MM.1S (cell line): ENCODE results near the gene RSBN1L.
A peak's percentile ranks its signal among the peaks of the same experiment; 100 is the strongest.

Experiments used
- DNase-seq: peaks from one replicate; pipeline ENCODE4 v3.0.0-alpha.2; 2015
- H2AFZ ChIP-seq: fragments of 300-600 bp; sonication (generic); 2 replicates; pipeline ENCODE4 v1.6.0; 2016; ENCODE audit warnings: antibody characterized with exemption, low read length
- H3F3A ChIP-seq: fragments of 300-600 bp; sonication (generic); 2 replicates; pipeline ENCODE4 v1.6.1; 2016; ENCODE audit warnings: mild to moderate bottlenecking, antibody characterized with exemption, low read length, moderate library complexity, mixed read lengths; ENCODE audit not compliant: insufficient read depth
- H3K27ac ChIP-seq: fragments of 300-600 bp; sonication (generic); 2 replicates; pipeline ENCODE4 v1.5.1; 2016; ENCODE audit warnings: mild to moderate bottlenecking, low read length
- H3K27me3 ChIP-seq: fragments of 300-600 bp; sonication (generic); replicated peaks from 2 replicates; pipeline ENCODE4 v1.6.0; 2016; ENCODE audit warnings: low read length; ENCODE audit not compliant: insufficient read depth
- H3K36me3 ChIP-seq: fragments of 300-600 bp; sonication (generic); replicated peaks from 2 replicates; pipeline ENCODE4 v1.6.1; 2016; ENCODE audit warnings: mild to moderate bottlenecking, low read length, mixed read lengths; ENCODE audit not compliant: insufficient read depth
- H3K4me1 ChIP-seq: fragments of 300-600 bp; sonication (generic); 2 replicates; pipeline ENCODE4 v1.6.1; 2016; ENCODE audit warnings: low read length, mixed read lengths
- H3K4me2 ChIP-seq: fragments of 300-600 bp; sonication (generic); 2 replicates; pipeline ENCODE4 v1.6.0; 2016; ENCODE audit warnings: low read depth, low read length
- H3K4me3 ChIP-seq: fragments of 300-600 bp; sonication (generic); 2 replicates; pipeline ENCODE4 v1.5.1; 2016; ENCODE audit warnings: low read length, mixed read lengths
- H3K79me2 ChIP-seq: fragments of 300-600 bp; sonication (generic); 2 replicates; pipeline ENCODE4 v1.6.1; 2016; ENCODE audit warnings: mixed run types, low read length, mixed read lengths
- H3K9ac ChIP-seq: fragments of 300-600 bp; sonication (generic); 2 replicates; pipeline ENCODE4 v1.6.1; 2016; ENCODE audit warnings: low read length, mixed read lengths
- H3K9me2 ChIP-seq: fragments of 300-600 bp; sonication (generic); replicated peaks from 2 replicates; pipeline ENCODE4 v1.6.1; 2016; ENCODE audit warnings: mild to moderate bottlenecking, low read length, mixed read lengths; ENCODE audit not compliant: insufficient read depth
- H3K9me3 ChIP-seq: fragments of 300-600 bp; sonication (generic); replicated peaks from 2 replicates; pipeline ENCODE4 v1.6.1; 2016; ENCODE audit warnings: mild to moderate bottlenecking, low read length, mixed read lengths; ENCODE audit not compliant: insufficient read depth
- H4K20me1 ChIP-seq: fragments of 300-600 bp; sonication (generic); 2 replicates; pipeline ENCODE4 v1.6.1; 2016; ENCODE audit warnings: mild to moderate bottlenecking, low read length, moderate library complexity, mixed read lengths; ENCODE audit not compliant: insufficient read depth
- EZH2 ChIP-seq: fragments of 300-600 bp; sonication (generic); optimal IDR thresholded peaks from 2 replicates; pipeline ENCODE3; 2017; ENCODE audit warnings: low read depth, mild to moderate bottlenecking, antibody characterized with exemption, low read length, mixed read lengths
- EZH2phosphoT487 ChIP-seq: fragments of 300-600 bp; sonication (generic); IDR thresholded peaks from 2 replicates; pipeline ENCODE4 v1.6.1; 2018; ENCODE audit warnings: antibody characterized with exemption, low read length
- TF ChIP-seq, protein P1 (sequence below): fragments of 300-600 bp; sonication (generic); IDR thresholded peaks from 2 replicates; pipeline ENCODE4 v1.5.1; 2016; ENCODE audit warnings: antibody characterized with exemption, low read length, mixed read lengths

Gene RSBN1L

DNA sequence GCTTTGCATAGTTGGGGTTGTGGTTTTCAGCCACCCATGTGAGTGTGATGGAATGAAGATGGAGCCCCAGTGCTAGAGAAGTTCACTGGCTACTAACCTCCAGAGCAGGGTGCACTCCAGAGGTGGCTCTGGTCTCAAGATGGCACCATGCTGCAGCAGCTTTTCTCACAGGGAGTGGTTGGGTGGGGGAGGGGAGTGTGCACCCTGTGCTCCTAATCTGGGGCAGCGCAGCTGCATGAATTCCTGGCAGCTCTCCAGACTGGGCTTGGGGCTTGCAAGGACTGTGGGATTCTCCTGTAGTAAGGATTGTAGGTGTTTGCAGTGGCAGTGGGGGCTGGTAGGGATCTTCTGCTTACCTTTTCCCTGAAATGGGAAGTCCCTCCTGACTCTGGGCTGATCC is 126.0 kb downstream of the RSBN1L start:
- no peak overlapping the region for H3K27ac ChIP-seq
- H4K20me1 ChIP-seq: no peaks in the 10 kb centered on the region
- no peak for DNase-seq
- H3K4me2 ChIP-seq: no peak overlapping the region
- H3K36me3 ChIP-seq: no peaks in the 10 kb centered on the region
- H2AFZ ChIP-seq: no peak overlapping the region
- peaks cover 4% of the 10 kb centered on the region; the same call in 1 of the 2 replicates for H3F3A ChIP-seq
- no peak overlapping the region for H3K4me3 ChIP-seq
- no peak for TF ChIP-seq EZH2phosphoT487
- no peak for TF ChIP-seq EZH2
- TF ChIP-seq, protein P1, sequence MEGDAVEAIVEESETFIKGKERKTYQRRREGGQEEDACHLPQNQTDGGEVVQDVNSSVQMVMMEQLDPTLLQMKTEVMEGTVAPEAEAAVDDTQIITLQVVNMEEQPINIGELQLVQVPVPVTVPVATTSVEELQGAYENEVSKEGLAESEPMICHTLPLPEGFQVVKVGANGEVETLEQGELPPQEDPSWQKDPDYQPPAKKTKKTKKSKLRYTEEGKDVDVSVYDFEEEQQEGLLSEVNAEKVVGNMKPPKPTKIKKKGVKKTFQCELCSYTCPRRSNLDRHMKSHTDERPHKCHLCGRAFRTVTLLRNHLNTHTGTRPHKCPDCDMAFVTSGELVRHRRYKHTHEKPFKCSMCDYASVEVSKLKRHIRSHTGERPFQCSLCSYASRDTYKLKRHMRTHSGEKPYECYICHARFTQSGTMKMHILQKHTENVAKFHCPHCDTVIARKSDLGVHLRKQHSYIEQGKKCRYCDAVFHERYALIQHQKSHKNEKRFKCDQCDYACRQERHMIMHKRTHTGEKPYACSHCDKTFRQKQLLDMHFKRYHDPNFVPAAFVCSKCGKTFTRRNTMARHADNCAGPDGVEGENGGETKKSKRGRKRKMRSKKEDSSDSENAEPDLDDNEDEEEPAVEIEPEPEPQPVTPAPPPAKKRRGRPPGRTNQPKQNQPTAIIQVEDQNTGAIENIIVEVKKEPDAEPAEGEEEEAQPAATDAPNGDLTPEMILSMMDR: no peak
- no peak overlapping the region for H3K9ac ChIP-seq
- H3K79me2 ChIP-seq: peaks cover 28% of the 10 kb centered on the region
- H3K9me3 ChIP-seq: 0 out of 2 replicates have a peak, but pooled peaks cover 6% of the 10 kb centered on the region
- peaks cover 9% of the 10 kb centered on the region; the same call in 1 of the 2 replicates for H3K4me1 ChIP-seq
- H3K27me3 ChIP-seq: no peaks in the 10 kb centered on the region
- H3K9me2 ChIP-seq: no peaks in the 10 kb centered on the region

DNA sequence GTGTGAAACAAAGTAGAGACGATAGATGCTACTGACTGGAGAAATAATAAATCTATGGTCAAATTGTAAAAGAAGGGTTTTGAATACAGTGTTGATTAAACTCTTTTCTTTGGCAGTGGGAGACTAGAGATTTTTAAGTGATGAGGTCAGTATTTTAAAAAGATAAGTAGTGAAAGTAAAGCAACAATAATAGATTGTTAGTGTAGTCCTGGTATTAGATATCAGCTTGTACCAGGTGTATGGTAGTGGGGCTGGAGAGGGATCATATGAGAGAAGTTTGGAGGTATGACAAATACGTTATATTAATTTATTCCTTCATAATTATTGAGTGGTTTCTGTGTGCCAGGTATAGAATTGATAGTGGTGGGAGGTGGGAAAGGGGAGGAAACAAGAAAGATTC is 127.5 kb downstream of the RSBN1L start:
- H3F3A ChIP-seq: peaks cover 4% of the 10 kb centered on the region; the same call in 1 of the 2 replicates
- H4K20me1 ChIP-seq: no peaks in the 10 kb centered on the region
- H3K4me2 ChIP-seq: no peak overlapping the region
- H3K36me3 ChIP-seq: no peaks in the 10 kb centered on the region
- no peaks in the 10 kb centered on the region for H3K27me3 ChIP-seq
- H3K9me2 ChIP-seq: no peaks in the 10 kb centered on the region
- peaks cover 9% of the 10 kb centered on the region; the same call in 1 of the 2 replicates for H3K4me1 ChIP-seq
- no peak overlapping the region for H3K27ac ChIP-seq
- H3K9me3 ChIP-seq: 0 out of 2 replicates have a peak, but pooled peaks cover 6% of the 10 kb centered on the region
- DNase-seq: no peak
- H2AFZ ChIP-seq: no peak overlapping the region
- TF ChIP-seq, protein P1: no peak
- H3K4me3 ChIP-seq: no peak overlapping the region
- peaks cover 37% of the 10 kb centered on the region for H3K79me2 ChIP-seq
- no peak overlapping the region for H3K9ac ChIP-seq

- 0 out of 2 replicates have a peak, but pooled peaks cover 6% of the 10 kb centered on the region for H3K9me3 ChIP-seq
- H3K79me2 ChIP-seq: peaks cover 35% of the 10 kb centered on the region
- no peaks in the 10 kb centered on the region for H3K27me3 ChIP-seq
- H3K9me2 ChIP-seq: no peaks in the 10 kb centered on the region
- no peak overlapping the region for H3K9ac ChIP-seq
- no peaks in the 10 kb centered on the region for H3K36me3 ChIP-seq
- no peak overlapping the region for H3K27ac ChIP-seq
- TF ChIP-seq EZH2: no peak
- peak overlapping the region; percentile 21; the same call in 1 of the 2 replicates for H3K4me2 ChIP-seq
- H3K4me3 ChIP-seq: no peak overlapping the region
- H2AFZ ChIP-seq: no peak overlapping the region
- no peak for DNase-seq
- H3F3A ChIP-seq: peaks cover 4% of the 10 kb centered on the region; the same call in 1 of the 2 replicates
- peaks cover 9% of the 10 kb centered on the region; the same call in 1 of the 2 replicates for H3K4me1 ChIP-seq
- no peaks in the 10 kb centered on the region for H4K20me1 ChIP-seq
These were observed 128.4 kb downstream of the RSBN1L start for GRCh38 chr7:77824636-77825035.

DNA sequence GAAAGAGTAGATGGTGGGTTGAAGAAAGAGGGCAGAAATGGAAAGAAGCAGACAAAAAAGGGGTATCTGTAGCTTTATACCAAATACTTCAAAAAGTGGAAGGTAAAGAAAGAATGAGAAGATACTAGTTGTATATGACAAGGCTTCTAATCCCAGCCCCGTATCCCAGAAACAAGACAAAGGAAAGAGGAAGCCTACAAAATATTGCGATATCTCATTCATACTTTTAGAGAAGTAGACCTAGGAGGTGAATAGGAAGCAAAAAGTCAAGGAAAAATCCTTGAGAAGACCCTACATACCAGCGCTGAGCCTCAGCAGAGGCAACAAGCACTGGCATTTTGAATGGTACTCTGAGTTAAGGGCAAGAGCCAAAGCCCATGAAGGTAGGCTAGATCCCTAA is 128.9 kb downstream of the RSBN1L start:
- Histone ChIP-seq H4K20me1 (no peaks in the 10 kb centered on the region), H3K27me3 (no peaks in the 10 kb centered on the region), H3K27ac (no peak overlapping the region), H3K4me2 (no peak overlapping the region), H3K79me2 (peaks cover 33% of the 10 kb centered on the region), H3K9me2 (no peaks in the 10 kb centered on the region), H3K9me3 (0 out of 2 replicates have a peak, but pooled peaks cover 6% of the 10 kb centered on the region), H3K9ac (no peak overlapping the region), H3K4me3 (no peak overlapping the region), H3F3A (peaks cover 4% of the 10 kb centered on the region; the same call in 1 of the 2 replicates), H3K4me1 (peaks cover 9% of the 10 kb centered on the region; the same call in 1 of the 2 replicates), H2AFZ (no peak overlapping the region), H3K36me3 (no peaks in the 10 kb centered on the region)
- no peak for DNase-seq
- TF ChIP-seq, protein P1: no peak
- TF ChIP-seq EZH2: no peak
- TF ChIP-seq EZH2phosphoT487: no peak
